GM12878 (cell line): Measurements from ENCODE around the gene DLG2.

ENCODE experiments used
- BRCA1 ChIP-seq: IDR thresholded peaks from 2 replicates; pipeline ENCODE4 v1.6.1; 2011; ENCODE audit warnings: low read depth, low read length, improper control_type of control experiment
- SP1 ChIP-seq: IDR thresholded peaks from one replicate; pipeline ENCODE4 v1.6.1; 2011; ENCODE audit warnings: low read depth, low read length
- TF ChIP-seq, protein P1 (sequence below), 3 experiments: IDR thresholded peaks in 2 of 3; conservative IDR thresholded peaks in 1 of 3; 2 replicates each; pipeline ENCODE4 v1.5.1; 2011; ENCODE audit warnings: low read depth in 3 of 3, low read length in 3 of 3, mild to moderate bottlenecking in 3 of 3, control low read depth in 2 of 3, moderate library complexity in 2 of 3, inconsistent platforms in 1 of 3, mixed read lengths in 1 of 3; ENCODE audit not compliant: control insufficient read depth in 2 of 3, insufficient read depth in 1 of 3; ENCODE audit errors: extremely low read depth in 1 of 3

DNA sequence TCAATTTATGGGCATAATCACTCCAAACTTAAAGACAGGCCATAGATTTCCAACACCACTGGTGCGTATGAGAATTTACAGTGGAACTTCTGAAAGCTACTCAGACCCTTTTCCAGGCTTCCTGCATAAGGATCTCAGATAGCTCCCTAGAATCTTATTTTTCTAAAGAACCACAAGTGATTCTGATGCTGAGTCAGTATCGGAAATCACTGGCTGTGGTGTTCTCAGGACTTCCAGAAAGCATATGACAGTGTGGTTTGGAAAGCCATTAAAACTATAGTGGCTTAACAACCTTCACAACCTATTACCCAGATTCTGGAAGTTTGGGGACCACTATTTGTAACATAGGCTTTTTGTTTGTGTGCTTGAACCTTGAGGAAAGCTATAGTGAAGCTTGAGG, 756.0 kb downstream of the DLG2 start:
- TF ChIP-seq BRCA1 (no peak), SP1 (no peak)
- TF ChIP-seq, protein P1, sequence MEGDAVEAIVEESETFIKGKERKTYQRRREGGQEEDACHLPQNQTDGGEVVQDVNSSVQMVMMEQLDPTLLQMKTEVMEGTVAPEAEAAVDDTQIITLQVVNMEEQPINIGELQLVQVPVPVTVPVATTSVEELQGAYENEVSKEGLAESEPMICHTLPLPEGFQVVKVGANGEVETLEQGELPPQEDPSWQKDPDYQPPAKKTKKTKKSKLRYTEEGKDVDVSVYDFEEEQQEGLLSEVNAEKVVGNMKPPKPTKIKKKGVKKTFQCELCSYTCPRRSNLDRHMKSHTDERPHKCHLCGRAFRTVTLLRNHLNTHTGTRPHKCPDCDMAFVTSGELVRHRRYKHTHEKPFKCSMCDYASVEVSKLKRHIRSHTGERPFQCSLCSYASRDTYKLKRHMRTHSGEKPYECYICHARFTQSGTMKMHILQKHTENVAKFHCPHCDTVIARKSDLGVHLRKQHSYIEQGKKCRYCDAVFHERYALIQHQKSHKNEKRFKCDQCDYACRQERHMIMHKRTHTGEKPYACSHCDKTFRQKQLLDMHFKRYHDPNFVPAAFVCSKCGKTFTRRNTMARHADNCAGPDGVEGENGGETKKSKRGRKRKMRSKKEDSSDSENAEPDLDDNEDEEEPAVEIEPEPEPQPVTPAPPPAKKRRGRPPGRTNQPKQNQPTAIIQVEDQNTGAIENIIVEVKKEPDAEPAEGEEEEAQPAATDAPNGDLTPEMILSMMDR (IDR thresholded peaks at IDR 0.05 in 2 of 3, conservative IDR thresholded peaks at IDR 0.05 in 1 of 3; ENCODE audit: control insufficient read depth in 2 of 3, extremely low read depth in 1 of 3, insufficient read depth in 1 of 3, low read depth in 3 of 3, low read length in 3 of 3): no peak
